ENCODE measurements around the gene KRTAP12-1.
A peak's percentile ranks its signal among the peaks of the same experiment; 100 is the strongest.

Gene KRTAP12-1

GRCh38 chr21:44711327-44712202, 29.6 kb upstream of the KRTAP12-1 start, which contains the start of gene TSPEAR:
TSS of gene TSPEAR (minus strand) at chr21:44711572. CDS start at chr21:44711514, 58 bp downstream.
- DNase-seq (ENCODE audit: low read depth): no peak

DNA sequence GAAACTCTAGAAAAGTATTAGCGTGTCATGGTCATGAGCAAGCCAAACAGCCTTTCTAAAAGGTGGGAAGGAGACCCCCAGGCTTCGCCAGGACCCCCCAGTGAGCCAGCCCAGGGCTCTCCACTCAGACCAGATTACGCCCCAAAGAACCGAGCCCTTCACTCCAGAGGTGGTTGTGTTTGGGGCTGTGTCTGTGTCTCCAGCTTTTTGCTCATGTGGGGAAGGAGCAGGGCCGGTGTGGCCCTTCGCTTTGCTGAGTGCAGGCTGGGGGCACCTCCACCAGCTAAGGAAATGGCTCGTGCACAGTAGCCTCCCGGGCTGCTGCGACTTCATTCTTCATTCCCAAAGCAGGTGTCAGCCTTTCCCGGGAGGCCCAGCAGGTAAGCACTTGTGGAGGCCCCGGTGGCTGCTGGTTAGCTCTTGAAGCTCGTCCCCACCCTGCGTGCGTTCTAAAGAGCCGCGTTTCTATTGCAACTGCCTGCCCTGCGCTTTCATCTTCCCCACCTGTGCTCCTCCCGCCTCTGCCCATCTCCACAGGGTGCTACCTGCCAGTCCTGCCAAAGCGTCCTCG, 28.9 kb upstream of the KRTAP12-1 start:
- DNase-seq (ENCODE audit: low read depth): no peak

DNA sequence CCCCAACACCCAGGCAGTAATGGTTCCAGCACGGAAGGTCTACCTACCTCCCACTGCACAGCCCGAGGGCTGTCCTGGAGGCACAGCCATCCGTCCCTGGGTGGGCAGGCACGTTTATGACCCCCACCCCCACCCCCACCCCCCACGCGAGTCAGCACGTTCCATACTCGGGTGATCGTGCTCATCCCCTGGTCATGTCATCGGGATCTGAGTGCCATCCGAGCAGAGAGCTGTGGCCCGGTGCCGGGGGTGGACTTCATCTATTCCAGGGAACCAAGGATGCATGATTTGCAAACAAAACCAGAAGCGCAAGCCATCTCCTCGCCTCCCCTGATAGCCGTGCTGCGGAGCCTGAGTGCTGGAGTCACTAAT, 28.3 kb upstream of the KRTAP12-1 start:
- DNase-seq (ENCODE audit: low read depth): no peak

GRCh38 chr21:44709426-44710293, 27.7 kb upstream of the KRTAP12-1 start:
- peak; percentile 33 for DNase-seq (ENCODE audit: low read depth)

DNA sequence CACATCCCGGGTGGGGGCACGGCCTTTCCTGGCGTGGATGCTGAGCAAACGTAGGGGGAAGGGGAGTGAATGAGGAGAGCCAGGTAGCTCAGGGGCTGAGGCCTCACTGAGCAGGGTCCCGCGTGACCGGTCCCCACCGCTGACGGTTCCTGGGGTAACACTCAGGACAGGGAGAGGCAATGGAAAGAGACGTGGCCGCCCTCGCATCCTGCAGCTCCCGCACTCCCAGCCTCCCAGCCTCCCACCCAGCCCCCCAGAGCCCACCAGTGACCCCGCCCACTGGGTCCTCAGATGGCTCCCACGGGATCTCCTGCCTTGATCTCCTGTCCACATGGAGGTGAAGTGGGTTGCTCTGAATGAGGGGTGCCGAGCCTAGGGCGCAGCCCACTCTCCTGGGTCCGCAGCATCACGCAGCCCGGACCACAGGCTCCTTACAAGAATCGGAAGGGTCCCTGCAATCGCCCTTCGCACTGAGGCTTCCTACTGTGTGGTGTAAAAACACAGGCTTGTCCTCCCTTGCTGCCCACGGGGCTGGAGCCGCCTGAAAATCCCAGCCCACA, 27.0 kb upstream of the KRTAP12-1 start:
- no peak for DNase-seq (ENCODE audit: low read depth)

DNA sequence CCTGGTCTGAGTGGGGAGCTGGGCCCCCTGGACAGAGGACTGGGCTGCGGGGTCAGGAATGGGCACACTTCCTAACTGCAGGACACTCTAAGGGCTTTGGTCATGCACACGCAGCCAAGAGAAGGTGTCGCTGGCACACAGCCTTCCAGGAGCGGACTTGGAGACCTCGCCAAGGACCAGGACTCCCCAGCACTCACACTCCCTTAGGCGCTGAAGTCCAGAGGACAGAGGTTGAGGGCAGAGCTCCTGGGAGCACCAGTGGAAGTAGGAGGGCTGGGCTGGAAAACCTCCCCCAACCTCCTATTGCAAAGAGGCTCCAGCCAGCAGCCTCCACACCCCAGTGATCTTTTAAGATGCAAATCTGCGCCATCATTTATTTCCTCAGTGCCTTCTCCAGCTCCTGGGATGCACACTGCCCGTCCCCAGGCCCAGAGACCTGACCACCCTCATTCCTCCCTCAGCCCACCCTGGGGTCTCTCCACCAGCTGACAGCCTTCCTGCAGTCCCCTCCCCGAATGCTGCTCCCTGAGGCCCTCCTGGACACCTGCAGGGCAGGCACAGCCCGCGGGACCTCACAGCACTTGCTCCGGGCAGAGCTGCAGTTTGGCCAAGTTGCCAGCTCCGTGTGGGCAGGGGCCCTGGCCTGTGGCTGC, 26.4 kb upstream of the KRTAP12-1 start:
- no peak for DNase-seq (ENCODE audit: low read depth)

GRCh38 chr21:44706706-44707581, 25.0 kb upstream of the KRTAP12-1 start:
- DNase-seq (ENCODE audit: low read depth): no peak

- no peak for DNase-seq (ENCODE audit: low read depth)
These were observed 24.2 kb upstream of the KRTAP12-1 start for GRCh38 chr21:44706026-44706705.

GRCh38 chr21:44704636-44705001, 22.7 kb upstream of the KRTAP12-1 start:
- DNase-seq (ENCODE audit: low read depth): no peak

DNA sequence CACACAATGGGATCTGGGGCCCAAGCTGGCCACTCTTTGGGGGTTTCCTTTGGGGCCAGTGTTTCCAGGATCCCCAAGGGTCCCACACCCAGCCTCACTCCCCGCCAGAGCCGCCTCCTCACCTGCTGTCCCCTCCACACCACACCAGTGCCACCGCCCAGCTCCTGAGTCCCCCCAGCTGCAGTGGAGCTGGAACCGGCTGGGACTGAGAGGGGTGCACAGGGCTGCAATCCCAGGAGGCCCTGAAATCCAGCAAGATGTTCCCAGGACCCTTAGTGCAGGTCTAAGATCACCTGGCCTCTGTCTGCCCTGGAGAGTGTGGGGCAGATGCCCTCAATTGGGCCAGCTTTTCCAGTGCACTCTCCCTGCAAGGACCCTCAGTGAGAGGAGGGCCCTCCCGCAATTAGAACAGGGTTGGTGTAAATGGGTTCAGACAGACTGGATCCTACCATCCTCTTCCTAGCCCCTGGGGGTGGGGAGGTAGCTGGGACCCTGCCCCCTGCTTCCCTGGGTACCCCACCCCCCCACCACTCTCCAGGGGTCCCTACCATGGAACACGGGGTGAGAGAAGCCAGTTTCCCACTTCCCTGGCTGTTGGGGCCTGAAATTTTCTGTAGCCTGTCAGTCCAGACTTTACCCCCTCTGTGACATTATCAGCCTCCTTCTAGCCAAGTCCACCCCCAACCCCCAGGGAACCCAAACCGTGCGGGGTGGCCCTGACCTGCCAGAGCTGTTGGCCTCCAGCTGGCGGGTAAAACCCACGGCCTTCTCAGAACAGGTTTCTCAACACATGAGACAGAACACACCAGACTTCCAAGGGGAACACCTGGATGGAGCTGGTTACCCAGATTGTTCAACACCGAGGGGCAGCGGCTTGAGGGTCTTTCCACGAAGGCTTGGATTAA, 22.0 kb upstream of the KRTAP12-1 start:
- DNase-seq (ENCODE audit: low read depth): no peak

- no peak for DNase-seq (ENCODE audit: low read depth)
These were observed 21.2 kb upstream of the KRTAP12-1 start for GRCh38 chr21:44702973-44703730.

- no peak for DNase-seq (ENCODE audit: low read depth)
These were observed 20.4 kb upstream of the KRTAP12-1 start for GRCh38 chr21:44702111-44702972.

- no peak for DNase-seq (ENCODE audit: low read depth)
These were observed 19.6 kb upstream of the KRTAP12-1 start for GRCh38 chr21:44701541-44701940.

GRCh38 chr21:44701023-44701400, 19.0 kb upstream of the KRTAP12-1 start:
- DNase-seq (ENCODE audit: low read depth): no peak

DNA sequence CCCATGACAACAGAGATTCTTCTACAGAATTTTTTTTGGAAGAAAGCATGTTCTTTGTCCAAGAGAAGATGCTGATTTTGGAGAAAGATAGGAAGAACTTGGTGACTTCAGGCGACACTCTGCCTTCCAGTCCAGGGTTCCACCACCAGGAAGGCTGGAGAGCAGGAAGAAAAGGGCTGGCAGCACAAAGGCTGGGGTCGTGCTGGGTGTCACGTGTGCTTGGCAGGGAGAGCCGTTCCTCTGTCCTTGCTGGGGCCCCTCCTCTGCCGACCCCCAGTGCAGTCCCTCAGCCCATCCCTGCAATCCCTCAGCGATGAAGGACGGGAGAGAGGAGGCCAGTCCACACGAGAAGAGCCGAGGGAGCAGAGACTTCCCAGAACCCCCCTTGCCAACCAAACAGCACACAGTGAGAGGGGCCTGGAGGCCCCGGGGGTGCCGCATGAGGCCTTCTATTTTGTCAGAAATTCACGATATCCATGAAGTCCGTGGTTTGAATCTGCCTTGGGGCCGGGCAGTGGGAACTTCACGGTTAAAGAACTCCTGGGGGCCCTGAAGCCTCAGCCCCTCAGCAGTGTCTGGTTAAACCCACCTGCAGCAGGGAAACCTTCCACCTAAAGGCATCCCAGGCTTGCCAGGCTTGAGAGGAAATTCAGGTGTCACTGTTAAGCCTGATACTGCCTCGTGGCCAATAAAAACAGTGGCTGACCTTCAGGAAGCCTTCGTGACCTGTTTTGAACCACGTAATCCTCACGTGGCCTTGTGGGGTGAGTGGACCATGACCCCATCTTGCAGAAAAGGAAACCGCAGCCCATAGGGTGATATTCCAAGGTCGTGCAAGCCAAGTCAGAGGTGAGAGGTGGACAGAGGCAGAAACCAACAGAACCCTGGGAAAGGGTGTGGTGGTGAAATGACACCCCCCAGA, 18.4 kb upstream of the KRTAP12-1 start:
- DNase-seq (ENCODE audit: low read depth): no peak

GRCh38 chr21:44699502-44700001, 17.6 kb upstream of the KRTAP12-1 start:
- no peak for DNase-seq (ENCODE audit: low read depth)

All from stimulated activated CD4-positive, alpha-beta T cell treated with anti-CD3 and anti-CD28 coated beads, Interleukin-2, amount 100 ng/mL, for 4 hours (primary cell).